GM23338 (cell line): Measurements from ENCODE around the gene GNPTAB. TPM values are rescaled to one million over a fixed set of nuclear protein-coding genes. Genes with fewer than 3 reads are reported as not detected.

Source experiments
- ATAC-seq: fragments of 200-7000 bp; cut with Tn5 transposase; 3 replicates; pipeline ENCODE4 v1.9.1; 2020
- DNase-seq: peaks from one replicate; pipeline ENCODE4 v3.0.0-alpha.2; 2015; ENCODE audit warnings: low spot score
- H2AFZ ChIP-seq: fragments of 200-600 bp; sonication (generic); 2 replicates; pipeline ENCODE4 v1.8.0; 2016; ENCODE audit warnings: antibody characterized with exemption, mild to moderate bottlenecking, moderate library complexity
- H3F3A ChIP-seq: fragments of 200-600 bp; sonication (generic); replicated peaks from 2 replicates; pipeline ENCODE4 v1.8.0; 2017; ENCODE audit warnings: antibody characterized with exemption, mixed run types, low read depth
- H3K27ac ChIP-seq: fragments of 200-600 bp; sonication (generic); 2 replicates; pipeline ENCODE4 v1.6.1; 2016; ENCODE audit warnings: low read depth
- H3K27me3 ChIP-seq: fragments of 200-600 bp; sonication (generic); 2 replicates; pipeline ENCODE4 v1.8.0; 2016; ENCODE audit warnings: mild to moderate bottlenecking, mixed run types, moderate library complexity; ENCODE audit not compliant: insufficient read depth
- H3K36me3 ChIP-seq: fragments of 200-600 bp; sonication (generic); 2 replicates; pipeline ENCODE4 v1.8.0; 2016; ENCODE audit warnings: mild to moderate bottlenecking; ENCODE audit not compliant: insufficient read depth
- H3K4me1 ChIP-seq: fragments of 200-600 bp; sonication (generic); 2 replicates; pipeline ENCODE4 v1.8.0; 2016; ENCODE audit warnings: mild to moderate bottlenecking, moderate library complexity; ENCODE audit not compliant: insufficient read depth
- H3K4me2 ChIP-seq: fragments of 200-600 bp; sonication (generic); 2 replicates; pipeline ENCODE4 v1.7.1; 2017; ENCODE audit warnings: mixed run types
- H3K4me3 ChIP-seq: fragments of 200-600 bp; sonication (generic); 2 replicates; pipeline ENCODE4 v1.6.1; 2016; ENCODE audit warnings: mixed run types
- H3K79me2 ChIP-seq: fragments of 200-600 bp; sonication (generic); replicated peaks from 2 replicates; pipeline ENCODE4 v1.8.0; 2017; ENCODE audit warnings: mild to moderate bottlenecking; ENCODE audit not compliant: insufficient read depth
- H3K9me2 ChIP-seq: fragments of 200-600 bp; sonication (generic); 2 replicates; pipeline ENCODE4 v1.8.0; 2017; ENCODE audit not compliant: insufficient read depth
- H4K20me1 ChIP-seq: fragments of 200-600 bp; sonication (generic); replicated peaks from 2 replicates; pipeline ENCODE4 v1.8.0; 2017; ENCODE audit warnings: mild to moderate bottlenecking; ENCODE audit not compliant: insufficient read depth
- H3K27ac Mint-ChIP-seq: 2 replicates; pipeline ENCODE4 v1.8.0; 2020; ENCODE audit warnings: inconsistent platforms, mild to moderate bottlenecking, moderate library complexity, mixed read lengths
- H3K27me3 Mint-ChIP-seq: 3 replicates; pipeline ENCODE4 v1.8.0; 2022; ENCODE audit warnings: low read depth, mild to moderate bottlenecking, moderate library complexity, mixed read lengths, inconsistent platforms; ENCODE audit not compliant: insufficient read depth, poor library complexity
- H3K36me3 Mint-ChIP-seq: 3 replicates; pipeline ENCODE4 v1.8.0; 2021; ENCODE audit warnings: low read depth, mild to moderate bottlenecking, inconsistent platforms, moderate library complexity, mixed read lengths
- H3K4me1 Mint-ChIP-seq: 3 replicates; pipeline ENCODE4 v1.8.0; 2020; ENCODE audit warnings: mild to moderate bottlenecking, inconsistent platforms, mixed read lengths
- H3K4me3 Mint-ChIP-seq: 3 replicates; pipeline ENCODE4 v1.8.0; 2021; ENCODE audit warnings: moderate library complexity, mild to moderate bottlenecking, inconsistent platforms, mixed read lengths
- H3K9me3 Mint-ChIP-seq: 3 replicates; pipeline ENCODE4 v1.8.0; 2020; ENCODE audit warnings: moderate library complexity, mild to moderate bottlenecking, inconsistent platforms, mixed read lengths
- CREB1 ChIP-seq: fragments of 250-450 bp; sonication (Bioruptor Pico); IDR thresholded peaks from 2 replicates; pipeline ENCODE4 v1.5.0; 2020; ENCODE audit warnings: low read depth, mild to moderate bottlenecking, moderate library complexity
- CTCF ChIP-seq, 2 experiments: fragments of 200-600 bp in 1 of 2; sonication (generic) in 1 of 2; conservative IDR thresholded peaks; 2 replicates each; pipeline versions ENCODE4 v1.5.1 to v1.6.1; 2016 to 2017; ENCODE audit warnings: antibody characterized with exemption in 2 of 2, low read depth in 2 of 2, mild to moderate bottlenecking in 2 of 2, moderate library complexity in 1 of 2
- ETS1 ChIP-seq: IDR thresholded peaks from 2 replicates; pipeline ENCODE4 v1.6.1; 2016; ENCODE audit warnings: antibody characterized with exemption
- JUNB ChIP-seq: IDR thresholded peaks from one replicate; pipeline ENCODE4 v1.6.1; 2016; ENCODE audit warnings: antibody characterized with exemption; ENCODE audit not compliant: unreplicated experiment
- NANOG ChIP-seq: IDR thresholded peaks from 2 replicates; pipeline ENCODE4 v1.6.1; 2016; ENCODE audit warnings: antibody characterized with exemption, borderline replicate concordance
- REST ChIP-seq: IDR thresholded peaks from one replicate; pipeline ENCODE4 v1.6.1; 2018; ENCODE audit warnings: antibody characterized with exemption; ENCODE audit not compliant: unreplicated experiment
- STAT1 ChIP-seq: IDR thresholded peaks from one replicate; pipeline ENCODE4 v1.6.1; 2016; ENCODE audit warnings: antibody characterized with exemption; ENCODE audit not compliant: unreplicated experiment
- ZNF114 ChIP-seq: fragments of 250-450 bp; sonication (Bioruptor Pico); IDR thresholded peaks from 2 replicates; pipeline ENCODE4 v1.5.0; 2020; ENCODE audit warnings: mild to moderate bottlenecking, moderate library complexity
- ZNF331 ChIP-seq: fragments of 250-450 bp; sonication (Bioruptor Pico); IDR thresholded peaks from 2 replicates; pipeline ENCODE4 v1.5.0; 2020; ENCODE audit warnings: low read depth, mild to moderate bottlenecking, moderate library complexity
- ZNF462 ChIP-seq: fragments of 250-450 bp; sonication (Bioruptor Pico); IDR thresholded peaks from 2 replicates; pipeline ENCODE4 v1.5.0; 2020; ENCODE audit warnings: mild to moderate bottlenecking, moderate library complexity
- polyA plus RNA-seq: library from polyadenylated mRNA; unstranded; fragments of >200 nt; fragmentation: Nextera tagmentation; extraction: Ambion mirVana; gene quantifications from 2 replicates; pipeline ENCODE4 v1.2.1, GENCODE V29; 2016
- total RNA-seq: library from RNA; depleted of rRNA; stranded (reverse); fragments of >200 nt; shearing (Covaris generic); gene quantifications from 2 replicates; pipeline ENCODE4 v1.2.3, GENCODE V29; 2014

GNPTAB gene
- total and polyA plus RNA-seq, 2 experiments from 2014 or later, result 23.6 to 58.3 TPM

- Histone ChIP-seq H3F3A (no peaks in the 10 kb centered on the region), H3K4me2 (no peak overlapping the region), H3K4me1 (peaks cover 8% of the 10 kb centered on the region), H3K79me2 (no peaks in the 10 kb centered on the region), H3K36me3 (peaks cover 6% of the 10 kb centered on the region; the same call in 1 of the 2 replicates), H3K4me3 (no peak overlapping the region), H3K27ac (no peak overlapping the region), H3K9me2 (no peaks in the 10 kb centered on the region), H3K27me3 (no peaks in the 10 kb centered on the region), H2AFZ (no peak overlapping the region), H4K20me1 (no peaks in the 10 kb centered on the region; the same call in 1 of the 2 replicates)
- H3K36me3 Mint-ChIP-seq, result peaks cover 5% of the 10 kb centered on the region; the same call in 1 of the 3 replicates
- H3K4me1 Mint-ChIP-seq, result peaks cover 18% of the 10 kb centered on the region
- DNase-seq (no peak), ATAC-seq (no peak)
- peaks cover 2% of the 10 kb centered on the region for H3K27me3 Mint-ChIP-seq
- no peak overlapping the region; the same call in 1 of the 2 replicates for H3K27ac Mint-ChIP-seq
- H3K4me3 Mint-ChIP-seq, result no peak overlapping the region
- H3K9me3 Mint-ChIP-seq, result no peaks in the 10 kb centered on the region
- TF ChIP-seq JUNB, result no peak
- TF ChIP-seq NANOG, result no peak
- TF ChIP-seq ZNF331 (CRISPR knock-in tag), result no peak
- no peak for TF ChIP-seq STAT1
- TF ChIP-seq ZNF114, result no peak
- no peak for TF ChIP-seq ZNF462 (CRISPR knock-in tag)
- no peak for TF ChIP-seq CREB1 (CRISPR knock-in tag)
- no peak for TF ChIP-seq REST
- TF ChIP-seq ETS1, result no peak
- TF ChIP-seq CTCF (conservative IDR thresholded peaks at IDR 0.05; ENCODE audit: low read depth in 2 of 2), result no peak
These were observed 83.1 kb downstream of the GNPTAB start for GRCh38 chr12:101747697-101748096.
